H9 (cell line): ENCODE measurements around the gene ATPAF1. TPM values are rescaled to one million over a fixed set of nuclear protein-coding genes. Genes with fewer than 3 reads are reported as not detected.

Experiments used
- DNase-seq: peaks from one replicate; pipeline ENCODE4 v3.0.0-alpha.2; 2017
- H2AFZ ChIP-seq: one replicate; pipeline ENCODE4 v1.6.1; 2013; ENCODE audit warnings: mild to moderate bottlenecking, low read length, control low read depth, moderate library complexity
- H2AK5ac ChIP-seq: 2 replicates; pipeline ENCODE4 v1.6.1; 2013; ENCODE audit warnings: low read length, control low read depth, mixed read lengths; ENCODE audit not compliant: insufficient read length
- H2BK120ac ChIP-seq: one replicate; pipeline ENCODE4 v1.6.1; 2013; ENCODE audit warnings: low read depth, mild to moderate bottlenecking, low read length, control low read depth, inconsistent platforms; ENCODE audit not compliant: poor library complexity, severe bottlenecking
- H2BK12ac ChIP-seq: 2 replicates; pipeline ENCODE4 v1.6.1; 2013; ENCODE audit warnings: low read length, control low read depth, mixed read lengths, low read depth; ENCODE audit not compliant: insufficient read length
- H2BK15ac ChIP-seq: 2 replicates; pipeline ENCODE4 v1.6.1; 2013; ENCODE audit warnings: low read depth, low read length, control low read depth
- H2BK20ac ChIP-seq: one replicate; pipeline ENCODE4 v1.6.1; 2013; ENCODE audit warnings: low read depth, mild to moderate bottlenecking, low read length, control low read depth, inconsistent platforms; ENCODE audit not compliant: poor library complexity, severe bottlenecking
- H2BK5ac ChIP-seq: 2 replicates; pipeline ENCODE4 v1.6.1; 2013; ENCODE audit warnings: low read length, control low read depth, mixed read lengths; ENCODE audit not compliant: insufficient read length
- H3K14ac ChIP-seq: 2 replicates; pipeline ENCODE4 v1.6.1; 2013; ENCODE audit warnings: low read length, control low read depth; ENCODE audit not compliant: insufficient read depth
- H3K18ac ChIP-seq: 2 replicates; pipeline ENCODE4 v1.6.1; 2013; ENCODE audit warnings: low read depth, mild to moderate bottlenecking, mixed read lengths, low read length, control low read depth; ENCODE audit not compliant: insufficient read length
- H3K23ac ChIP-seq: 2 replicates; pipeline ENCODE4 v1.6.1; 2013; ENCODE audit warnings: low read length, control low read depth, mixed read lengths, low read depth; ENCODE audit not compliant: insufficient read length
- H3K23me2 ChIP-seq: 2 replicates; pipeline ENCODE4 v1.6.1; 2013; ENCODE audit warnings: low read depth, mild to moderate bottlenecking, mixed read lengths, low read length, control low read depth; ENCODE audit not compliant: insufficient read length, poor library complexity, severe bottlenecking
- H3K27ac ChIP-seq: 2 replicates; pipeline ENCODE4 v1.5.1; 2013; ENCODE audit warnings: low read length, control low read depth, mixed read lengths, low read depth; ENCODE audit not compliant: insufficient read length
- H3K27me3 ChIP-seq: 2 replicates; pipeline ENCODE4 v1.6.1; 2013; ENCODE audit warnings: low read length, control low read depth, inconsistent platforms; ENCODE audit not compliant: insufficient read depth
- H3K4ac ChIP-seq: 2 replicates; pipeline ENCODE4 v1.6.1; 2013; ENCODE audit warnings: low read depth, mild to moderate bottlenecking, control low read depth, inconsistent platforms, low read length, moderate library complexity
- H3K4me1 ChIP-seq: 2 replicates; pipeline ENCODE4 v1.6.1; 2013; ENCODE audit warnings: low read length, control low read depth, inconsistent platforms; ENCODE audit not compliant: insufficient read depth
- H3K4me2 ChIP-seq: 2 replicates; pipeline ENCODE4 v1.6.1; 2013; ENCODE audit warnings: low read length, control low read depth, mixed read lengths; ENCODE audit not compliant: insufficient read length, insufficient read depth
- H3K56ac ChIP-seq: 2 replicates; pipeline ENCODE4 v1.6.1; 2013; ENCODE audit warnings: low read depth, mild to moderate bottlenecking, mixed read lengths, low read length, control low read depth; ENCODE audit not compliant: insufficient read length
- H3K79me1 ChIP-seq: 2 replicates; pipeline ENCODE4 v1.6.1; 2013; ENCODE audit warnings: low read depth, mild to moderate bottlenecking, moderate library complexity, low read length, control low read depth, inconsistent platforms; ENCODE audit not compliant: insufficient read depth, poor library complexity, severe bottlenecking
- H3K79me2 ChIP-seq: 2 replicates; pipeline ENCODE4 v1.6.1; 2013; ENCODE audit warnings: low read length, control low read depth, inconsistent platforms; ENCODE audit not compliant: insufficient read depth
- H3K9ac ChIP-seq: 2 replicates; pipeline ENCODE4 v1.6.1; 2013; ENCODE audit warnings: low read length, control low read depth, mixed read lengths; ENCODE audit not compliant: insufficient read length; ENCODE audit errors: extremely low read depth
- H3K9me3 ChIP-seq: one replicate; pipeline ENCODE4 v1.6.1; 2013; ENCODE audit warnings: low read depth, low read length, inconsistent platforms; ENCODE audit not compliant: control insufficient read depth
- H3T11ph ChIP-seq: one replicate; pipeline ENCODE4 v1.6.1; 2013; ENCODE audit warnings: mild to moderate bottlenecking, low read length, control low read depth, inconsistent platforms
- H4K20me1 ChIP-seq: one replicate; pipeline ENCODE4 v1.6.1; 2013; ENCODE audit not compliant: control insufficient read depth, insufficient read length, insufficient read depth
- H4K5ac ChIP-seq: 2 replicates; pipeline ENCODE4 v1.6.1; 2013; ENCODE audit warnings: low read depth, mild to moderate bottlenecking, mixed read lengths, low read length, control low read depth; ENCODE audit not compliant: insufficient read length
- H4K8ac ChIP-seq: replicated peaks from 2 replicates; pipeline ENCODE4 v1.6.1; 2013; ENCODE audit warnings: low read length, control low read depth, mixed read lengths, low read depth; ENCODE audit not compliant: insufficient read length
- H4K91ac ChIP-seq: 2 replicates; pipeline ENCODE4 v1.6.1; 2013; ENCODE audit warnings: low read depth, mild to moderate bottlenecking, moderate library complexity, mixed read lengths, low read length, control low read depth; ENCODE audit not compliant: insufficient read length
- H3K27ac Mint-ChIP-seq, 3 experiments: 2 replicates in 2 of 3; 3 replicates in 1 of 3; pipeline ENCODE4 v1.8.0; 2020 to 2021; ENCODE audit warnings: mixed read lengths in 3 of 3, mild to moderate bottlenecking in 1 of 3, moderate library complexity in 1 of 3
- H3K27me3 Mint-ChIP-seq: 2 replicates; pipeline ENCODE4 v1.8.0; 2021; ENCODE audit warnings: low read depth, mild to moderate bottlenecking, moderate library complexity, mixed read lengths
- H3K36me3 Mint-ChIP-seq, 3 experiments: 2 replicates in 2 of 3; 3 replicates in 1 of 3; pipeline ENCODE4 v1.8.0; 2020 to 2021; ENCODE audit warnings: low read depth in 3 of 3, mixed read lengths in 3 of 3; ENCODE audit not compliant: insufficient read depth in 1 of 3
- H3K4me1 Mint-ChIP-seq, 2 experiments: 2 replicates each; pipeline ENCODE4 v1.8.0; 2020; ENCODE audit warnings: mixed read lengths in 2 of 2
- H3K4me3 Mint-ChIP-seq, 2 experiments: 2 replicates in 1 of 2; 3 replicates in 1 of 2; pipeline ENCODE4 v1.8.0; 2020 to 2021; ENCODE audit warnings: mild to moderate bottlenecking in 2 of 2, mixed read lengths in 2 of 2, moderate library complexity in 1 of 2
- H3K9me3 Mint-ChIP-seq, 2 experiments: 2 replicates in 1 of 2; 3 replicates in 1 of 2; pipeline ENCODE4 v1.8.0; 2020; ENCODE audit warnings: mild to moderate bottlenecking in 2 of 2, mixed read lengths in 2 of 2, moderate library complexity in 1 of 2
- CTCF ChIP-seq: fragments of 200-600 bp; sonication (generic); conservative IDR thresholded peaks from 3 replicates; pipeline ENCODE4 v1.8.0; 2021; ENCODE audit warnings: antibody characterized with exemption, mild to moderate bottlenecking
- WGBS: extraction: QIAGEN DNeasy Blood & Tissue Kit; methylation state at CpG from one replicate; pipeline ENCODE4 v1.1.7; 2013; ENCODE audit warnings: missing lambda C conversion rate, low lambda C conversion rate, mixed read lengths; ENCODE audit not compliant: insufficient read length; ENCODE audit errors: extremely low coverage; 5-methylcytosine and 5-hydroxymethylcytosine counted together
- total RNA-seq: library from RNA; stranded (reverse); gene quantifications from 2 replicates; pipeline ENCODE4 v1.2.1, GENCODE V29; 2021

The ATPAF1 gene
- total RNA-seq, 1 experiment from 2014 or later, result 57.3 TPM

GRCh38 chr1:46705408-46705807 is 37.2 kb upstream of the ATPAF1 start:
- H4K20me1 ChIP-seq, result no peaks in the 10 kb centered on the region

More at GRCh38 chr1:46705408-46705807, 37.2 kb upstream of the ATPAF1 start:
- Histone ChIP-seq H2BK5ac (no peak overlapping the region), H3K4ac (no peak overlapping the region), H3K4me2 (no peak overlapping the region), H3K14ac (no peak overlapping the region), H3K9me3 (no peaks in the 10 kb centered on the region), H3K4me1 (no peaks in the 10 kb centered on the region), H3K23me2 (no peaks in the 10 kb centered on the region), H3K9ac (no peak overlapping the region), H2BK120ac (no peak overlapping the region), H3K27ac (no peak overlapping the region), H3K27me3 (no peaks in the 10 kb centered on the region), H4K91ac (no peak overlapping the region), H4K5ac (no peak overlapping the region), H3T11ph (no peak overlapping the region), H2AK5ac (no peak overlapping the region), H2BK20ac (no peak overlapping the region), H3K23ac (no peak overlapping the region), H2BK12ac (no peak overlapping the region), H4K8ac (no peak overlapping the region), H3K56ac (no peak overlapping the region), H2AFZ (no peak overlapping the region), H3K79me1 (no peaks in the 10 kb centered on the region), H3K79me2 (peaks cover 2% of the 10 kb centered on the region), H3K18ac (no peak overlapping the region), H2BK15ac (no peak overlapping the region)
- peaks cover 11 to 59% (median 45%) of the 10 kb centered on the region in 3 experiments; a peak in 6 of 7 replicates for H3K36me3 Mint-ChIP-seq
- no peaks in the 10 kb centered on the region for H3K4me1 Mint-ChIP-seq
- no peak for TF ChIP-seq CTCF
- H3K9me3 Mint-ChIP-seq, result no peaks in the 10 kb centered on the region
- no peak for DNase-seq
- no peaks in the 10 kb centered on the region for H3K27me3 Mint-ChIP-seq
- no CpG with 5 or more reads among the region's 9 CpGs for WGBS
- H3K4me3 Mint-ChIP-seq, result no peak overlapping the region
- no peak overlapping the region; a peak in 1 of 7 replicates for H3K27ac Mint-ChIP-seq
